HepG2 (cell line): ENCODE data around the gene OLAH. TPM values are rescaled to one million over a fixed set of nuclear protein-coding genes. Genes with fewer than 3 reads are reported as not detected.

Experiments
- DMAP1 ChIP-seq: IDR thresholded peaks from 2 replicates; pipeline ENCODE4 v1.6.1; 2016
- DZIP1 ChIP-seq: sonication (generic); formaldehyde crosslinking; IDR thresholded peaks from 2 replicates; pipeline ENCODE4 v1.5.0; 2020; ENCODE audit warnings: mild to moderate bottlenecking, missing genetic modification reagents
- GABPA ChIP-seq, 2 experiments: IDR thresholded peaks; 2 replicates each; pipeline ENCODE4 v1.6.1; 2011 to 2016; ENCODE audit warnings: low read depth in 2 of 2, low read length in 1 of 2, missing biosample characterization in 1 of 2, missing genetic modification characterization in 1 of 2
- GMEB2 ChIP-seq: IDR thresholded peaks from 2 replicates; pipeline ENCODE4 v1.6.1; 2016; ENCODE audit warnings: missing biosample characterization, missing genetic modification reagents, low read depth
- HNRNPH1 ChIP-seq: fragments of 200-400 bp; formaldehyde crosslinking; optimal IDR thresholded peaks from 2 replicates; pipeline ENCODE3; 2017; ENCODE audit warnings: mild to moderate bottlenecking, low read depth, low read length
- JUNB ChIP-seq: sonication (generic); formaldehyde crosslinking; IDR thresholded peaks from 2 replicates; pipeline ENCODE4 v1.8.0; 2022; ENCODE audit warnings: missing genetic modification reagents, mild to moderate bottlenecking, borderline replicate concordance
- KDM5B ChIP-seq: sonication (generic); formaldehyde crosslinking; IDR thresholded peaks from 2 replicates; pipeline ENCODE4 v1.4.0; 2020; ENCODE audit warnings: missing genetic modification reagents, mild to moderate bottlenecking, borderline replicate concordance
- MTF1 ChIP-seq: sonication (generic); formaldehyde crosslinking; IDR thresholded peaks from 2 replicates; pipeline ENCODE4 v1.5.0; 2020; ENCODE audit warnings: missing genetic modification reagents
- NR2F2 ChIP-seq: IDR thresholded peaks from 2 replicates; pipeline ENCODE4 v1.6.1; 2012; ENCODE audit warnings: low read depth, inconsistent platforms, borderline replicate concordance
- PHF8 ChIP-seq: sonication (generic); formaldehyde crosslinking; IDR thresholded peaks from 2 replicates; pipeline ENCODE4 v1.5.0; 2020; ENCODE audit warnings: missing genetic modification reagents
- STAG1 ChIP-seq: sonication (generic); formaldehyde crosslinking; IDR thresholded peaks from 2 replicates; pipeline ENCODE4 v1.4.0; 2020; ENCODE audit warnings: missing genetic modification reagents
- ZKSCAN1 ChIP-seq: fragments of 150-350 bp; IDR thresholded peaks from 2 replicates; pipeline ENCODE4 v1.6.1; 2014; ENCODE audit warnings: low read length
- ZNF333 ChIP-seq: sonication (generic); formaldehyde crosslinking; IDR thresholded peaks from 2 replicates; pipeline ENCODE4 v1.4.0; 2020; ENCODE audit warnings: mild to moderate bottlenecking, missing genetic modification reagents, borderline replicate concordance
- ZNF451 ChIP-seq: sonication (generic); formaldehyde crosslinking; IDR thresholded peaks from 2 replicates; pipeline ENCODE4 v1.5.0; 2020; ENCODE audit warnings: mild to moderate bottlenecking, missing genetic modification reagents
- ZNF496 ChIP-seq: sonication (generic); formaldehyde crosslinking; IDR thresholded peaks from 2 replicates; pipeline ENCODE4 v1.8.1; 2023; ENCODE audit warnings: mild to moderate bottlenecking, moderate library complexity, missing genetic modification reagents; ENCODE audit not compliant: insufficient replicate concordance
- ZNF576 ChIP-seq: sonication (generic); formaldehyde crosslinking; IDR thresholded peaks from 2 replicates; pipeline ENCODE4 v1.4.0; 2020; ENCODE audit warnings: mild to moderate bottlenecking, missing genetic modification reagents
- ZNF687 ChIP-seq: sonication (generic); formaldehyde crosslinking; IDR thresholded peaks from 2 replicates; pipeline ENCODE4 v1.5.1; 2020; ENCODE audit warnings: mild to moderate bottlenecking, missing genetic modification reagents, moderate library complexity
- ZNF816 ChIP-seq: sonication (generic); formaldehyde crosslinking; IDR thresholded peaks from 2 replicates; pipeline ENCODE4 v1.8.0; 2022; ENCODE audit warnings: missing genetic modification reagents, mild to moderate bottlenecking, borderline replicate concordance
- polyA plus RNA-seq, 8 experiments: library from polyadenylated mRNA; depleted of rRNA in 3 of 8; stranded (reverse) in 7 of 8; unstranded in 1 of 8; fragments of >200 nt; fragmentation: Illumina TruSeq in 4 of 8; extraction: Trizol in 4 of 8; gene quantifications; 2 replicates each; pipeline versions ENCODE4 v1.2.1 to v1.2.3, GENCODE V29; 2011 to 2016; ENCODE audit warnings: low read depth in 4 of 8, missing spikeins in 1 of 8, mixed read lengths in 1 of 8; ENCODE audit not compliant: insufficient read depth in 1 of 8
- total RNA-seq, 5 experiments: library from RNA; depleted of rRNA; stranded (reverse); fragments of >200 nt; fragmentation: Illumina TruSeq; extraction: Trizol; gene quantifications; 2 replicates each; pipeline ENCODE4 v1.2.3, GENCODE V29; 2016; ENCODE audit warnings: low read depth in 1 of 5

The OLAH gene
- total and polyA plus RNA-seq, 2 of the 13 experiments (the other 11 are each of a cell fraction or from before 2014, with no cell fraction given) = 0.13 TPM; not detected in 1

- no peak; the same call in 1 of the 2 replicates for TF ChIP-seq NR2F2
- no peak for TF ChIP-seq JUNB (CRISPR knock-in tag)
- TF ChIP-seq ZKSCAN1 = no peak
- TF ChIP-seq DMAP1 = peak; percentile 95
- TF ChIP-seq HNRNPH1 = no peak
- TF ChIP-seq MTF1 (CRISPR knock-in tag) = no peak; the same call in 1 of the 2 replicates
- no peak for TF ChIP-seq GMEB2 (CRISPR knock-in tag)
- TF ChIP-seq GABPA (IDR thresholded peaks at IDR 0.05; ENCODE audit: low read depth, low read length) = no peak
- TF ChIP-seq GABPA (CRISPR knock-in tag; IDR thresholded peaks at IDR 0.05; ENCODE audit: low read depth) = no peak; the same call in 1 of the 2 replicates
- TF ChIP-seq ZNF451 = peak; percentile 53; the same call in 1 of the 2 replicates
- TF ChIP-seq ZNF687 (CRISPR knock-in tag) = peak; percentile 97
- peak; percentile 98 for TF ChIP-seq PHF8 (CRISPR knock-in tag)
- TF ChIP-seq ZNF333 (CRISPR knock-in tag) = peak; percentile 85; the same call in 1 of the 2 replicates
- TF ChIP-seq ZNF576 (CRISPR knock-in tag) = no peak
- no peak for TF ChIP-seq ZNF496 (CRISPR knock-in tag)
- peak; percentile 90; the same call in 1 of the 2 replicates for TF ChIP-seq DZIP1 (CRISPR knock-in tag)
- no peak for TF ChIP-seq ZNF816 (CRISPR knock-in tag)
- TF ChIP-seq KDM5B = peak; percentile 97
- TF ChIP-seq STAG1 (CRISPR knock-in tag) = 0 out of 2 replicates have a peak, but pooled peaks have one; percentile 11
Measured at GRCh38 chr10:15097011-15097812, 53.5 kb downstream of the OLAH start, which contains the start of gene RPP38 (continued).
